ENCODE measurements around the gene APC2. TPM values are rescaled to one million over a fixed set of nuclear protein-coding genes. Genes with fewer than 3 reads are reported as not detected.
"Not testable (repeated sequence)": the region's sequence is repeated elsewhere in the genome, so short reads cannot be mapped to it uniquely, and the experiment has no call there.

The APC2 gene
- total RNA-seq, 1 experiment from 2014 or later, result 1.4 TPM

DNA sequence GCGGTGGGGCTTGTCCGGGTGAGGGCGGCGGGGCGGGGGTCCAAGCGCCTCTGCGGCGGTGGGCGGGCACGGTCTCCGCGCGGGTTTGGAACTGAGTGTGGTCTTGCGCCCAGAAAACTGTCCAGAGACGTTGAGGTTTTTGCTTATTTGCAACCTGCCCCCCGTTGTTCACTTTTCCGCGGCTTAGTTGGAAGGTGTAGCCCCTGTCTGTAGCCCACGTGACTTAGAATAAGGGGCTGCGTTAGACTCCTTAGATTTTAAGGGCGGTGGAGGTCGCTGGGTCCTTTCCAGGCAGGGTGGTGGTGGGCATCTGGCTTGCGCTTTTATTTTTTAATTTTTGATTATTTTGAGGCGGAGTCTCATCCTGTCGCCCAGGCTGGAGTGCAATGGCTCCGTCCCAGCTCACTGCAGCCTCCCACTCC, 11.0 kb upstream of the APC2 start:
- no peaks in the 10 kb centered on the region for H3K27me3 Mint-ChIP-seq (ENCODE audit: low read depth)
- TF ChIP-seq, protein P1, sequence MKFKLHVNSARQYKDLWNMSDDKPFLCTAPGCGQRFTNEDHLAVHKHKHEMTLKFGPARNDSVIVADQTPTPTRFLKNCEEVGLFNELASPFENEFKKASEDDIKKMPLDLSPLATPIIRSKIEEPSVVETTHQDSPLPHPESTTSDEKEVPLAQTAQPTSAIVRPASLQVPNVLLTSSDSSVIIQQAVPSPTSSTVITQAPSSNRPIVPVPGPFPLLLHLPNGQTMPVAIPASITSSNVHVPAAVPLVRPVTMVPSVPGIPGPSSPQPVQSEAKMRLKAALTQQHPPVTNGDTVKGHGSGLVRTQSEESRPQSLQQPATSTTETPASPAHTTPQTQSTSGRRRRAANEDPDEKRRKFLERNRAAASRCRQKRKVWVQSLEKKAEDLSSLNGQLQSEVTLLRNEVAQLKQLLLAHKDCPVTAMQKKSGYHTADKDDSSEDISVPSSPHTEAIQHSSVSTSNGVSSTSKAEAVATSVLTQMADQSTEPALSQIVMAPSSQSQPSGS (CRISPR knock-in tag; IDR thresholded peaks at IDR 0.05; ENCODE audit: borderline replicate concordance, low read depth), result no peak
- TF ChIP-seq, protein P2, sequence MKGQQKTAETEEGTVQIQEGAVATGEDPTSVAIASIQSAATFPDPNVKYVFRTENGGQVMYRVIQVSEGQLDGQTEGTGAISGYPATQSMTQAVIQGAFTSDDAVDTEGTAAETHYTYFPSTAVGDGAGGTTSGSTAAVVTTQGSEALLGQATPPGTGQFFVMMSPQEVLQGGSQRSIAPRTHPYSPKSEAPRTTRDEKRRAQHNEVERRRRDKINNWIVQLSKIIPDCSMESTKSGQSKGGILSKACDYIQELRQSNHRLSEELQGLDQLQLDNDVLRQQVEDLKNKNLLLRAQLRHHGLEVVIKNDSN (CRISPR knock-in tag; IDR thresholded peaks at IDR 0.05), result peak; percentile 58; the same call in 1 of the 2 replicates
- TF ChIP-seq, protein P3, sequence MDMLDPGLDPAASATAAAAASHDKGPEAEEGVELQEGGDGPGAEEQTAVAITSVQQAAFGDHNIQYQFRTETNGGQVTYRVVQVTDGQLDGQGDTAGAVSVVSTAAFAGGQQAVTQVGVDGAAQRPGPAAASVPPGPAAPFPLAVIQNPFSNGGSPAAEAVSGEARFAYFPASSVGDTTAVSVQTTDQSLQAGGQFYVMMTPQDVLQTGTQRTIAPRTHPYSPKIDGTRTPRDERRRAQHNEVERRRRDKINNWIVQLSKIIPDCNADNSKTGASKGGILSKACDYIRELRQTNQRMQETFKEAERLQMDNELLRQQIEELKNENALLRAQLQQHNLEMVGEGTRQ (CRISPR knock-in tag; IDR thresholded peaks at IDR 0.05), result peak; percentile 62
- no peaks in the 10 kb centered on the region for H3K9me3 Mint-ChIP-seq
- DNase-seq (ENCODE audit: low spot score) (no peak), ATAC-seq (no peak)
- peaks cover 21% of the 10 kb centered on the region for H3K4me1 Mint-ChIP-seq
- ChIA-PET CTCF (no interaction called here), POLR2A (no interaction called here)
- H3K27ac Mint-ChIP-seq, result no peak overlapping the region
- H3K36me3 Mint-ChIP-seq, result peaks cover 44% of the 10 kb centered on the region
- peak overlapping the region; percentile 97 for H3K4me3 Mint-ChIP-seq

DNA sequence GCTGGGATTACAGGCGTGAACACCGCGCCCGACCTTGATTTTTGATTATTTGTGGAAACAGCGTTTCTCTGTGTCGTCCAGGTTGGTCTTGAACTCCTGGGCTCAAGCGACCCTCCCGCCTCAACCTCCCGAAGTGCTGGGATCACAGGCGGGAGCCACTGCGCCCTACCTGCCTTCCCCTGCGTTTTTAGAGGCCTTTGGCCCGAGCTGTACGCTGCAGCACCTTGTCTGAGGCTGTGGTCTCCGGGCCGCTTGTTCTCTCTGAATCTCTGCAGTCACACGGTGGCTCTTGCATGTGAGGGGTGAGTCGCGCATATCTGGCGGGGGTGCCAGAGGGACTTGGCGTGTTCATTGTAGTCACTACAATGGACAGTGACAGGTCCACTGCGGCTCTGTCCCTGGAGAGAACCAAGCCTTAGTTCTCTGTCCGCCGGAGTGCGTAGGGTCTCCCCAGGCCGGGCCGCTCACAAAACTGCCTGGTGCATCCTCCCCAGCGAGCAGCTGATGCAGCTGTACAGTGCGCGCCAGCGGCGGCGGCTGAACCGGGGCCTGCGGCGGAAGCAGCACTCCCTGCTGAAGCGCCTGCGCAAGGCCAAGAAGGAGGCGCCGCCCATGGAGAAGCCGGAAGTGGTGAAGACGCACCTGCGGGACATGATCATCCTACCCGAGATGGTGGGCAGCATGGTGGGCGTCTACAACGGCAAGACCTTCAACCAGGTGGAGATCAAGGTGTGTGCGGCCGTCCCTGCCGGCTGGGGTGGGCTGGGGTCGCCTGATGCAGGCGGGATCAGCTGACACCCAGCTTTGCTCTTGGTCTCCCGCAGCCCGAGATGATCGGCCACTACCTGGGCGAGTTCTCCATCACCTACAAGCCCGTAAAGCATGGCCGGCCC, 10.2 kb upstream of the APC2 start:
- ChIA-PET CTCF (interaction anchor here (0.9 kb wide), 1 partner anchor 106 kb away, joined by 3 read pairs; no protein-coding TSS in a partner anchor), POLR2A (interaction anchor here (1.2 kb wide), 1 partner anchor 173 kb away, joined by 4 read pairs; no protein-coding TSS in a partner anchor)
- peaks cover 24% of the 10 kb centered on the region for H3K4me1 Mint-ChIP-seq
- DNase-seq (ENCODE audit: low spot score); ATAC-seq; H3K9me3 Mint-ChIP-seq; H3K27me3 Mint-ChIP-seq (ENCODE audit: low read depth): not testable (repeated sequence)
- peak overlapping the region; percentile 97 for H3K4me3 Mint-ChIP-seq
- peaks cover 44% of the 10 kb centered on the region for H3K36me3 Mint-ChIP-seq
- H3K27ac Mint-ChIP-seq, result peak overlapping the region; percentile 93

DNA sequence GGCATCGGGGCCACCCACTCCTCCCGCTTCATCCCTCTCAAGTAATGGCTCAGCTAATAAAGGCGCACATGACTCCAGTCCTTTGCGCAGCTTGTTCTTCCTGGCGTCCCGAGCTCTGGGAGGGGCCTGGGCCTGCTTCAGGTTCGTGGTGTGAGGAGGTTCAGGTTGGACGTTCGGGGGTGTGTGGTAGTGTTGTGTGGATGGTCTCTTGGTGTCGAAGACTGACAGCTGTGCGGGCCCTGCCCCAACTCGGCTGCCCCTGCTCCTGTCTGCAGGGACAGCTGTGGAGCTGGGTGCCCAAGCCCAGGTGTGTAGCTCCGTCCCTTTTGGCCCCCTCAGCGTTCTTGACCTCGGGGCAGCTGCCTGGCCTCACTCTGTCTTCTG, 9.5 kb upstream of the APC2 start:
- DNase-seq (ENCODE audit: low spot score) (no peak), ATAC-seq (no peak)
- POLR2A ChIA-PET, result interaction anchor here (1.2 kb wide), 1 partner anchor 174 kb away, joined by 4 read pairs; no protein-coding TSS in a partner anchor
- peaks cover 2% of the 10 kb centered on the region; the same call in 1 of the 2 replicates for H3K27me3 Mint-ChIP-seq (ENCODE audit: low read depth)
- CTCF ChIA-PET, result interaction anchor here (0.9 kb wide), 1 partner anchor 106 kb away, joined by 3 read pairs; no protein-coding TSS in a partner anchor
- H3K4me3 Mint-ChIP-seq, result peak overlapping the region; percentile 97
- peak overlapping the region; percentile 93 for H3K27ac Mint-ChIP-seq
- peaks cover 24% of the 10 kb centered on the region for H3K4me1 Mint-ChIP-seq
- H3K9me3 Mint-ChIP-seq, result no peaks in the 10 kb centered on the region
- peaks cover 42% of the 10 kb centered on the region for H3K36me3 Mint-ChIP-seq
- TF ChIP-seq ZNF121 (CRISPR knock-in tag; IDR thresholded peaks at IDR 0.05) (no peak), ZNF423 (CRISPR knock-in tag; IDR thresholded peaks at IDR 0.05) (no peak), TCF7 (CRISPR knock-in tag; IDR thresholded peaks at IDR 0.05; ENCODE audit: low read depth) (no peak), NR1H2 (CRISPR knock-in tag; IDR thresholded peaks at IDR 0.05) (no peak), ESRRA (CRISPR knock-in tag; IDR thresholded peaks at IDR 0.05; ENCODE audit: borderline replicate concordance) (no peak), CREM (CRISPR knock-in tag; IDR thresholded peaks at IDR 0.05) (no peak), CBFB (CRISPR knock-in tag; IDR thresholded peaks at IDR 0.05; ENCODE audit: low read depth) (no peak), ZNF671 (CRISPR knock-in tag; IDR thresholded peaks at IDR 0.05) (no peak), IRF2 (CRISPR knock-in tag; IDR thresholded peaks at IDR 0.05; ENCODE audit: borderline replicate concordance, low read depth) (no peak), ZNF263 (CRISPR knock-in tag; IDR thresholded peaks at IDR 0.05; ENCODE audit: low read depth) (no peak)
- TF ChIP-seq, protein P4, sequence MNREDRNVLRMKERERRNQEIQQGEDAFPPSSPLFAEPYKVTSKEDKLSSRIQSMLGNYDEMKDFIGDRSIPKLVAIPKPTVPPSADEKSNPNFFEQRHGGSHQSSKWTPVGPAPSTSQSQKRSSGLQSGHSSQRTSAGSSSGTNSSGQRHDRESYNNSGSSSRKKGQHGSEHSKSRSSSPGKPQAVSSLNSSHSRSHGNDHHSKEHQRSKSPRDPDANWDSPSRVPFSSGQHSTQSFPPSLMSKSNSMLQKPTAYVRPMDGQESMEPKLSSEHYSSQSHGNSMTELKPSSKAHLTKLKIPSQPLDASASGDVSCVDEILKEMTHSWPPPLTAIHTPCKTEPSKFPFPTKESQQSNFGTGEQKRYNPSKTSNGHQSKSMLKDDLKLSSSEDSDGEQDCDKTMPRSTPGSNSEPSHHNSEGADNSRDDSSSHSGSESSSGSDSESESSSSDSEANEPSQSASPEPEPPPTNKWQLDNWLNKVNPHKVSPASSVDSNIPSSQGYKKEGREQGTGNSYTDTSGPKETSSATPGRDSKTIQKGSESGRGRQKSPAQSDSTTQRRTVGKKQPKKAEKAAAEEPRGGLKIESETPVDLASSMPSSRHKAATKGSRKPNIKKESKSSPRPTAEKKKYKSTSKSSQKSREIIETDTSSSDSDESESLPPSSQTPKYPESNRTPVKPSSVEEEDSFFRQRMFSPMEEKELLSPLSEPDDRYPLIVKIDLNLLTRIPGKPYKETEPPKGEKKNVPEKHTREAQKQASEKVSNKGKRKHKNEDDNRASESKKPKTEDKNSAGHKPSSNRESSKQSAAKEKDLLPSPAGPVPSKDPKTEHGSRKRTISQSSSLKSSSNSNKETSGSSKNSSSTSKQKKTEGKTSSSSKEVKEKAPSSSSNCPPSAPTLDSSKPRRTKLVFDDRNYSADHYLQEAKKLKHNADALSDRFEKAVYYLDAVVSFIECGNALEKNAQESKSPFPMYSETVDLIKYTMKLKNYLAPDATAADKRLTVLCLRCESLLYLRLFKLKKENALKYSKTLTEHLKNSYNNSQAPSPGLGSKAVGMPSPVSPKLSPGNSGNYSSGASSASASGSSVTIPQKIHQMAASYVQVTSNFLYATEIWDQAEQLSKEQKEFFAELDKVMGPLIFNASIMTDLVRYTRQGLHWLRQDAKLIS (CRISPR knock-in tag; IDR thresholded peaks at IDR 0.05; ENCODE audit: borderline replicate concordance), result no peak
- TF ChIP-seq, protein P5, sequence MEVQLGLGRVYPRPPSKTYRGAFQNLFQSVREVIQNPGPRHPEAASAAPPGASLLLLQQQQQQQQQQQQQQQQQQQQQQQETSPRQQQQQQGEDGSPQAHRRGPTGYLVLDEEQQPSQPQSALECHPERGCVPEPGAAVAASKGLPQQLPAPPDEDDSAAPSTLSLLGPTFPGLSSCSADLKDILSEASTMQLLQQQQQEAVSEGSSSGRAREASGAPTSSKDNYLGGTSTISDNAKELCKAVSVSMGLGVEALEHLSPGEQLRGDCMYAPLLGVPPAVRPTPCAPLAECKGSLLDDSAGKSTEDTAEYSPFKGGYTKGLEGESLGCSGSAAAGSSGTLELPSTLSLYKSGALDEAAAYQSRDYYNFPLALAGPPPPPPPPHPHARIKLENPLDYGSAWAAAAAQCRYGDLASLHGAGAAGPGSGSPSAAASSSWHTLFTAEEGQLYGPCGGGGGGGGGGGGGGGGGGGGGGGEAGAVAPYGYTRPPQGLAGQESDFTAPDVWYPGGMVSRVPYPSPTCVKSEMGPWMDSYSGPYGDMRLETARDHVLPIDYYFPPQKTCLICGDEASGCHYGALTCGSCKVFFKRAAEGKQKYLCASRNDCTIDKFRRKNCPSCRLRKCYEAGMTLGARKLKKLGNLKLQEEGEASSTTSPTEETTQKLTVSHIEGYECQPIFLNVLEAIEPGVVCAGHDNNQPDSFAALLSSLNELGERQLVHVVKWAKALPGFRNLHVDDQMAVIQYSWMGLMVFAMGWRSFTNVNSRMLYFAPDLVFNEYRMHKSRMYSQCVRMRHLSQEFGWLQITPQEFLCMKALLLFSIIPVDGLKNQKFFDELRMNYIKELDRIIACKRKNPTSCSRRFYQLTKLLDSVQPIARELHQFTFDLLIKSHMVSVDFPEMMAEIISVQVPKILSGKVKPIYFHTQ (CRISPR knock-in tag; IDR thresholded peaks at IDR 0.05), result no peak
- TF ChIP-seq, protein P6, sequence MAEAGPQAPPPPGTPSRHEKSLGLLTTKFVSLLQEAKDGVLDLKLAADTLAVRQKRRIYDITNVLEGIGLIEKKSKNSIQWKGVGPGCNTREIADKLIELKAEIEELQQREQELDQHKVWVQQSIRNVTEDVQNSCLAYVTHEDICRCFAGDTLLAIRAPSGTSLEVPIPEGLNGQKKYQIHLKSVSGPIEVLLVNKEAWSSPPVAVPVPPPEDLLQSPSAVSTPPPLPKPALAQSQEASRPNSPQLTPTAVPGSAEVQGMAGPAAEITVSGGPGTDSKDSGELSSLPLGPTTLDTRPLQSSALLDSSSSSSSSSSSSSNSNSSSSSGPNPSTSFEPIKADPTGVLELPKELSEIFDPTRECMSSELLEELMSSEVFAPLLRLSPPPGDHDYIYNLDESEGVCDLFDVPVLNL (CRISPR knock-in tag; IDR thresholded peaks at IDR 0.05; ENCODE audit: borderline replicate concordance, low read depth), result no peak

Measured in WTC11 (cell line).